WTC11 (cell line): ENCODE data around the gene MEGF6. TPM values are rescaled to one million over a fixed set of nuclear protein-coding genes. Genes with fewer than 3 reads are reported as not detected.

Experiments used
- ATAC-seq: fragments of 200-7000 bp; cut with Tn5 transposase; 2 replicates; pipeline ENCODE4 v1.10.0; 2021; ENCODE audit warnings: mild to moderate bottlenecking, moderate library complexity
- CTCF ChIA-PET: fragments of 300-600 bp; sonication (Branson Sonifier 250); formaldehyde crosslinking; loops from one replicate; lab custom pipeline; 2021; ENCODE audit warnings: antibody characterized with exemption; lab: Charles Lee
- POLR2A ChIA-PET: fragments of 350-600 bp; sonication (Branson Sonifier 250); formaldehyde crosslinking; loops from one replicate; lab custom pipeline; 2021; ENCODE audit warnings: antibody characterized with exemption; lab: Charles Lee
- DNase-seq: peaks from one replicate; pipeline ENCODE4 v3.0.0; 2021; ENCODE audit warnings: low spot score
- H3K27ac Mint-ChIP-seq: 2 replicates; pipeline ENCODE4 v1.8.0; 2021; ENCODE audit warnings: mixed read lengths
- H3K27me3 Mint-ChIP-seq: 2 replicates; pipeline ENCODE4 v1.8.0; 2021; ENCODE audit warnings: low read depth, mild to moderate bottlenecking, moderate library complexity, mixed read lengths
- H3K36me3 Mint-ChIP-seq: 2 replicates; pipeline ENCODE4 v1.8.0; 2021; ENCODE audit warnings: mixed read lengths
- H3K4me1 Mint-ChIP-seq: 2 replicates; pipeline ENCODE4 v1.8.0; 2022; ENCODE audit warnings: mixed read lengths
- H3K4me3 Mint-ChIP-seq: 2 replicates; pipeline ENCODE4 v1.8.0; 2021; ENCODE audit warnings: mild to moderate bottlenecking, moderate library complexity, mixed read lengths
- H3K9me3 Mint-ChIP-seq: 2 replicates; pipeline ENCODE4 v1.8.0; 2021; ENCODE audit warnings: mixed read lengths
- CREM ChIP-seq: sonication (generic); formaldehyde crosslinking; IDR thresholded peaks from 2 replicates; pipeline ENCODE4 v1.8.1; 2022; ENCODE audit warnings: mild to moderate bottlenecking, missing genetic modification reagents, moderate library complexity
- ELF4 ChIP-seq: sonication (generic); formaldehyde crosslinking; IDR thresholded peaks from 2 replicates; pipeline ENCODE4 v1.8.1; 2022; ENCODE audit warnings: low read depth, mild to moderate bottlenecking, moderate library complexity, missing genetic modification reagents
- FOXJ3 ChIP-seq: sonication (generic); formaldehyde crosslinking; IDR thresholded peaks from 2 replicates; pipeline ENCODE4 v1.9.0; 2021; ENCODE audit warnings: missing genetic modification reagents, mild to moderate bottlenecking, borderline replicate concordance
- NFYB ChIP-seq: sonication (generic); formaldehyde crosslinking; conservative IDR thresholded peaks from 2 replicates; pipeline ENCODE4 v1.8.0; 2022; ENCODE audit warnings: low read depth, missing genetic modification reagents
- SMAD4 ChIP-seq: sonication (generic); formaldehyde crosslinking; IDR thresholded peaks from 2 replicates; pipeline ENCODE4 v1.8.0; 2022; ENCODE audit warnings: mild to moderate bottlenecking, missing genetic modification reagents
- ZBTB21 ChIP-seq: sonication (generic); formaldehyde crosslinking; IDR thresholded peaks from 2 replicates; pipeline ENCODE4 v1.8.1; 2023; ENCODE audit warnings: mild to moderate bottlenecking, missing genetic modification reagents, borderline replicate concordance
- ZNF232 ChIP-seq: sonication (generic); formaldehyde crosslinking; IDR thresholded peaks from 2 replicates; pipeline ENCODE4 v1.8.0; 2022; ENCODE audit warnings: mild to moderate bottlenecking, missing genetic modification reagents
- ZNF263 ChIP-seq: sonication (generic); formaldehyde crosslinking; IDR thresholded peaks from 2 replicates; pipeline ENCODE4 v1.8.1; 2022; ENCODE audit warnings: low read depth, mild to moderate bottlenecking, moderate library complexity, missing genetic modification reagents
- ZNF317 ChIP-seq: sonication (generic); formaldehyde crosslinking; IDR thresholded peaks from 2 replicates; pipeline ENCODE4 v1.8.1; 2023; ENCODE audit warnings: low read depth, mild to moderate bottlenecking, moderate library complexity, missing genetic modification reagents, borderline replicate concordance
- total RNA-seq: library from RNA; stranded (reverse); gene quantifications from 3 replicates; pipeline ENCODE4 v1.2.3, GENCODE V29; 2021
- TF ChIP-seq, protein P1 (sequence below): sonication (generic); formaldehyde crosslinking; IDR thresholded peaks from 2 replicates; pipeline ENCODE4 v1.8.1; 2023; ENCODE audit warnings: mild to moderate bottlenecking, missing genetic modification reagents, borderline replicate concordance
- TF ChIP-seq, protein P2 (sequence below): sonication (generic); formaldehyde crosslinking; IDR thresholded peaks from 2 replicates; pipeline ENCODE4 v1.8.1; 2023; ENCODE audit warnings: mild to moderate bottlenecking, missing genetic modification reagents
- TF ChIP-seq, protein P3 (sequence below): fragments of 250-450 bp; sonication (Bioruptor Pico); conservative IDR thresholded peaks from 2 replicates; pipeline ENCODE4 v1.9.0; 2021; ENCODE audit warnings: mild to moderate bottlenecking
- TF ChIP-seq, protein P4 (sequence below): fragments of 250-450 bp; sonication (Bioruptor Pico); IDR thresholded peaks from 2 replicates; pipeline ENCODE4 v2.1.2; 2022; ENCODE audit warnings: mild to moderate bottlenecking, moderate library complexity
- TF ChIP-seq, protein P5 (sequence below): sonication (generic); formaldehyde crosslinking; IDR thresholded peaks from 2 replicates; pipeline ENCODE4 v1.8.1; 2023; ENCODE audit warnings: mild to moderate bottlenecking, missing genetic modification reagents, moderate library complexity

Gene MEGF6
- total RNA-seq, 1 experiment from 2014 or later, result 24.9 TPM

DNA sequence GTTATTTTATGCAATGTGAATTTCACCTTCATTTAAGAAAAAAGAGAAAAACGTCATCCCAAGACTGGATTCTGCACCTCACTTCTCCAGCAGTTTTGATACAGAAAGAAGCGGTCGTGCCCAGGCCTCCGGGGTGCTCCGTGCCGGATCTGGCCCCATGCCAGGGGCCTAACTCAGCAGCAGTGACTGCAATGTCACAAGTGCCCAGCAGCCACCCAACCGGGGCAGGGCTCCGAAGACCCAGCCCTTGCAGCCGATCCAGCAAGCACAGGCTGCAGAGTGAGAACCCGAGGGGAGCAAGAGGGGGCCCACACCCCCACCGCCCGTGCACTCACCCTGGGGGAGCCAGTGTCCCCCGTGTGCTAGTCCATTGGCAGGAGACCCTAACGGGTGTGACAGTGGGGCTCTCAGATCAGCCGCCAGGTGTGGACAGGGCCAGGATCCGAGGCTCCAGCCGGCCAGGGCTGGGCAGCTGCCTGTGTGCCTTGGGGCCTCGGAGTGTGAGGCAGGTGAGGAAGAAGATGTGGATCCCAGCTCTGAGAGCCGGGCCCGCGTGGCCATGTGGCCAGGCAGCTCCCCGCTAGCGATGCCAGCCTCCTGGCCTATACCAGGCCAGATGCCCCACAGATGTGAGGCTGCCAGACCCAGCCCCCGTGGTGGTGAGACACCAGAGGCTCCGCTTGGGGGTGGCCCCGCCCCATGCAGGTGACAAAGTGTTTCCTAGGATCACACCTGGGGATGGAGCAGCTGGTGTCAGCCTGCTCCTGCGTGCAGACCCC, 60.6 kb downstream of the MEGF6 start (continued):
- TF ChIP-seq, protein P1, sequence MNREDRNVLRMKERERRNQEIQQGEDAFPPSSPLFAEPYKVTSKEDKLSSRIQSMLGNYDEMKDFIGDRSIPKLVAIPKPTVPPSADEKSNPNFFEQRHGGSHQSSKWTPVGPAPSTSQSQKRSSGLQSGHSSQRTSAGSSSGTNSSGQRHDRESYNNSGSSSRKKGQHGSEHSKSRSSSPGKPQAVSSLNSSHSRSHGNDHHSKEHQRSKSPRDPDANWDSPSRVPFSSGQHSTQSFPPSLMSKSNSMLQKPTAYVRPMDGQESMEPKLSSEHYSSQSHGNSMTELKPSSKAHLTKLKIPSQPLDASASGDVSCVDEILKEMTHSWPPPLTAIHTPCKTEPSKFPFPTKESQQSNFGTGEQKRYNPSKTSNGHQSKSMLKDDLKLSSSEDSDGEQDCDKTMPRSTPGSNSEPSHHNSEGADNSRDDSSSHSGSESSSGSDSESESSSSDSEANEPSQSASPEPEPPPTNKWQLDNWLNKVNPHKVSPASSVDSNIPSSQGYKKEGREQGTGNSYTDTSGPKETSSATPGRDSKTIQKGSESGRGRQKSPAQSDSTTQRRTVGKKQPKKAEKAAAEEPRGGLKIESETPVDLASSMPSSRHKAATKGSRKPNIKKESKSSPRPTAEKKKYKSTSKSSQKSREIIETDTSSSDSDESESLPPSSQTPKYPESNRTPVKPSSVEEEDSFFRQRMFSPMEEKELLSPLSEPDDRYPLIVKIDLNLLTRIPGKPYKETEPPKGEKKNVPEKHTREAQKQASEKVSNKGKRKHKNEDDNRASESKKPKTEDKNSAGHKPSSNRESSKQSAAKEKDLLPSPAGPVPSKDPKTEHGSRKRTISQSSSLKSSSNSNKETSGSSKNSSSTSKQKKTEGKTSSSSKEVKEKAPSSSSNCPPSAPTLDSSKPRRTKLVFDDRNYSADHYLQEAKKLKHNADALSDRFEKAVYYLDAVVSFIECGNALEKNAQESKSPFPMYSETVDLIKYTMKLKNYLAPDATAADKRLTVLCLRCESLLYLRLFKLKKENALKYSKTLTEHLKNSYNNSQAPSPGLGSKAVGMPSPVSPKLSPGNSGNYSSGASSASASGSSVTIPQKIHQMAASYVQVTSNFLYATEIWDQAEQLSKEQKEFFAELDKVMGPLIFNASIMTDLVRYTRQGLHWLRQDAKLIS, result no peak

DNA sequence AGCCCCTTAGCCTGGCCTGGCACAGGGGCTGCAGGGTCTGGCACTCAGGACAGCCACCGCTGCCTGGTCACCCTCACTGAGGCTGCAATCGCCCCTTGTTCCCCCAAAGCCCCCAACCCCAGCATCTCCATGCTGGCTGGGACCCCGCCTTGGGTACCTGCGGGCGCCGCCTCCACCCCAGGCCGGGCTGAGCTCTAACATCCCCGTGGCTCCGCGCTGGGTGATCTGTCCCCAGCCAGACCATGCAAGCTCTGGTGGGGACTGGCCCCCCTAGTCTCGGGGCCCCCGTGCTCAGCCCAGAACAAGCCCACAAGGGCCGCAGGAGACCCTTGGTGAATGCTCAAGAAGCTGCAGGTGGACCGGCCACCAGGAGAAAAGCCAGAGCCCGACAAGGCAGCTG, 62.4 kb downstream of the MEGF6 start:
- Mint-ChIP-seq H3K9me3 (no peaks in the 10 kb centered on the region), H3K36me3 (no peaks in the 10 kb centered on the region), H3K27ac (no peak overlapping the region), H3K27me3 (no peaks in the 10 kb centered on the region), H3K4me3 (no peak overlapping the region)
- DNase-seq (no peak), ATAC-seq (no peak)
- ChIA-PET POLR2A (no interaction called here), CTCF (interaction anchor here (0.6 to 2.2 kb wide), 8 partner anchors 16 to 124 kb away, joined by 3 to 9 read pairs (median 4); no protein-coding TSS in a partner anchor)
- no peak for TF ChIP-seq SMAD4
- TF ChIP-seq, protein P2, sequence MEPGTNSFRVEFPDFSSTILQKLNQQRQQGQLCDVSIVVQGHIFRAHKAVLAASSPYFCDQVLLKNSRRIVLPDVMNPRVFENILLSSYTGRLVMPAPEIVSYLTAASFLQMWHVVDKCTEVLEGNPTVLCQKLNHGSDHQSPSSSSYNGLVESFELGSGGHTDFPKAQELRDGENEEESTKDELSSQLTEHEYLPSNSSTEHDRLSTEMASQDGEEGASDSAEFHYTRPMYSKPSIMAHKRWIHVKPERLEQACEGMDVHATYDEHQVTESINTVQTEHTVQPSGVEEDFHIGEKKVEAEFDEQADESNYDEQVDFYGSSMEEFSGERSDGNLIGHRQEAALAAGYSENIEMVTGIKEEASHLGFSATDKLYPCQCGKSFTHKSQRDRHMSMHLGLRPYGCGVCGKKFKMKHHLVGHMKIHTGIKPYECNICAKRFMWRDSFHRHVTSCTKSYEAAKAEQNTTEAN (CRISPR knock-in tag), result no peak
- TF ChIP-seq, protein P3, sequence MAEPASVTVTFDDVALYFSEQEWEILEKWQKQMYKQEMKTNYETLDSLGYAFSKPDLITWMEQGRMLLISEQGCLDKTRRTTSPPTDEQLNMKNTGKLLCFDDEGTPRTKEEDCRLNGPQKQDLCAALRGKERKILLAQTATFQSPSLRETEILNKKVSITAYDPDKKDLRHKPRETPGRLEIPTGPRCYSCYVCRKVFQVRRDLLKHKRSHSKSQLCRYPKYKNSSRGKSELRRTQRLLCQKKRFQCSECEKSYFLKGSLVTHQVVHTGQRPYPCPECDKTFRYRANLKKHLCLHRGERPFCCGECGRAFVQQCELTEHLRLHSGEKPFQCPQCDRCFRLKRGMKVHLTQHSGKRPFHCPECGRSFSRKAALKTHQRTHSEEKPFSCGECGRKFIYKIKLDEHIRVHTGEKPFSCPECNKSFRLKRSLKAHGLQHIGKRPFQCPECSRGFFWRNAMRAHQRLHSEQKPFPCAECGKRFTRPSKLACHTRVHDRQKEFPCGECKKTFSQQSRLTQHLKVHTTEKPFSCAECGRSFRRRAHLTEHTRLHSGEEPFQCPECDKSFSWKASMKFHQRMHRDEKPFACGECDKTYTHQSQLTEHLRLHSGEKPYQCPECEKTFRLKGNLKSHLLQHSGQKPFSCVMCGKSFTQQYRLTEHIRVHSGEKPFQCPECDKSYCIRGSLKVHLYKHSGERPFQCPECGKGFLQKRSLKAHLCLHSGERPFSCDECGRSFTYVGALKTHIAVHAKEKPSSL (CRISPR knock-in tag), result no peak
- TF ChIP-seq, protein P4, sequence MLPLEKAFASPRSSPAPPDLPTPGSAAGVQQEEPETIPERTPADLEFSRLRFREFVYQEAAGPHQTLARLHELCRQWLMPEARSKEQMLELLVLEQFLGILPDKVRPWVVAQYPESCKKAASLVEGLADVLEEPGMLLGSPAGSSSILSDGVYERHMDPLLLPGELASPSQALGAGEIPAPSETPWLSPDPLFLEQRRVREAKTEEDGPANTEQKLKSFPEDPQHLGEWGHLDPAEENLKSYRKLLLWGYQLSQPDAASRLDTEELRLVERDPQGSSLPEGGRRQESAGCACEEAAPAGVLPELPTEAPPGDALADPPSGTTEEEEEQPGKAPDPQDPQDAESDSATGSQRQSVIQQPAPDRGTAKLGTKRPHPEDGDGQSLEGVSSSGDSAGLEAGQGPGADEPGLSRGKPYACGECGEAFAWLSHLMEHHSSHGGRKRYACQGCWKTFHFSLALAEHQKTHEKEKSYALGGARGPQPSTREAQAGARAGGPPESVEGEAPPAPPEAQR, result no peak
- no peak for TF ChIP-seq ZNF263 (CRISPR knock-in tag)
- TF ChIP-seq ZNF317 (CRISPR knock-in tag), result no peak
- TF ChIP-seq ZNF232 (CRISPR knock-in tag), result no peak
- no peak for TF ChIP-seq NFYB (CRISPR knock-in tag)
- no peak for TF ChIP-seq FOXJ3 (CRISPR knock-in tag)
- no peak for TF ChIP-seq ELF4 (CRISPR knock-in tag)
- TF ChIP-seq, protein P5, sequence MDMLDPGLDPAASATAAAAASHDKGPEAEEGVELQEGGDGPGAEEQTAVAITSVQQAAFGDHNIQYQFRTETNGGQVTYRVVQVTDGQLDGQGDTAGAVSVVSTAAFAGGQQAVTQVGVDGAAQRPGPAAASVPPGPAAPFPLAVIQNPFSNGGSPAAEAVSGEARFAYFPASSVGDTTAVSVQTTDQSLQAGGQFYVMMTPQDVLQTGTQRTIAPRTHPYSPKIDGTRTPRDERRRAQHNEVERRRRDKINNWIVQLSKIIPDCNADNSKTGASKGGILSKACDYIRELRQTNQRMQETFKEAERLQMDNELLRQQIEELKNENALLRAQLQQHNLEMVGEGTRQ (CRISPR knock-in tag), result no peak
- TF ChIP-seq CREM (CRISPR knock-in tag), result no peak
- TF ChIP-seq ZBTB21 (CRISPR knock-in tag), result no peak
- TF ChIP-seq, all 79 proteins: peak for 0
- no peaks in the 10 kb centered on the region for H3K4me1 Mint-ChIP-seq
